Right renal cortex interstitium (tissue), 3 donors: ENCODE measurements around the gene PARM1. TPM values are rescaled to one million over a fixed set of nuclear protein-coding genes. Genes with fewer than 3 reads are reported as not detected.
A peak's percentile ranks its signal among the peaks of the same experiment; 100 is the strongest.

Source experiments
- DNase-seq, 3 donors: peaks; one replicate each; pipeline ENCODE4 v3.0.0-alpha.2; 2013; ENCODE audit warnings: low read depth in 3 of 3, low spot score in 2 of 3
- polyA plus RNA-seq, 3 donors: library from polyadenylated mRNA; unstranded; fragments of 120-200 nt; gene quantifications; one replicate each; pipeline ENCODE4 v1.2.1, GENCODE V29; 2013; ENCODE audit not compliant: insufficient read length in 3 of 3

Gene PARM1
- polyA plus RNA-seq, 3 donors = 52.7 to 58.7 (median 58.6) TPM

DNA sequence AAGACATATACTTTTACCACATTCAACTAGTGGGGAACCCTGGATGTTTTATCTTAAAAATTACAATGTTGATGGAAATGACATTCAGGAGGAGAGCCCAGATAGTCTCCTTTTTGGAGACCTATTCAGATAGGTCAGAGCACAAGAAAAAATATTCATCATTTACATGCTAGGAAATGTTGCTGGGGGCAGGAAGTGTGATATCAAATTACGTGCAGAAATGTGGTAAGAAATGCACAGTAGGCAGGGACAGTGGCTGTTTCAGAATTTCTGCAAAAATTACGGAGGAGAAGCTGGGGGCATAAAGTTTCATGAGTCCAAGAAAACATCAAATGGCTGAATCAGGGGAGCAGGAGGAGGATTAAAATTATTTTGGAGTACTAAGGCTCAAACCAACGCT is 8.2 kb downstream of the PARM1 start:
- DNase-seq = no peak

DNA sequence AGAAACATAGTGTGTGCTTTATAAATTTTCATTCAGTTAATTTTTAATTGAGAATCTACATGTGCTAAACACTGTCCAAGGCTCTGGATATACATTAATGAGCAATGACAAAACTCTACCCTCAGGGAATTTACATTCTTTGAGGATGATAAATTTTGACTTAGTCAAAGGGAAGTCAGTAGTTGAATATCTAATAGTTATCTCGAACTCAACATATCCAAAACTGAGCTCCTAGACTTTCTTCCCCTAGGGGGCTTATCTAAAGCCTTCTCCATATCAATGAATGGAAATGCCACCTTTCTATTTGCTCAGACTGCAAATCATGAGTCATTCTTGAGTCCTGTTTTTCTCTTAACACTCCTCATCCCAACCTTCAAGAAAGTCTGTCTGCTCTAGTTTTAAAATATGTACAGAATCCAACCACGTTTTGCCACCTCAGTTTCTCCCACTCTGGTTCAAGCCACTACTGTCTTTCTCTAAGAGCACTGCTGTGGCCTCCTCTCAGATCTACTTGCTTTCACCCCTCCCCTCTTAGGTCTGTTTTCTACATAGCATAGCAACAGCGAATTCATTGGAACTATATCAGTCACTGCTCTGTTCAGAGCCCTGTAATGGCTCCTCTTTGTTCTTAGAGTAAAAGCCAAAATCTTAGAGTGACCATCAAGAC is 9.5 kb downstream of the PARM1 start:
- DNase-seq = no peak

GRCh38 chr4:74942918-74943253 is 10.0 kb downstream of the PARM1 start:
- no peak for DNase-seq

GRCh38 chr4:74944354-74944793 is 11.5 kb downstream of the PARM1 start:
- DNase-seq = no peak

DNA sequence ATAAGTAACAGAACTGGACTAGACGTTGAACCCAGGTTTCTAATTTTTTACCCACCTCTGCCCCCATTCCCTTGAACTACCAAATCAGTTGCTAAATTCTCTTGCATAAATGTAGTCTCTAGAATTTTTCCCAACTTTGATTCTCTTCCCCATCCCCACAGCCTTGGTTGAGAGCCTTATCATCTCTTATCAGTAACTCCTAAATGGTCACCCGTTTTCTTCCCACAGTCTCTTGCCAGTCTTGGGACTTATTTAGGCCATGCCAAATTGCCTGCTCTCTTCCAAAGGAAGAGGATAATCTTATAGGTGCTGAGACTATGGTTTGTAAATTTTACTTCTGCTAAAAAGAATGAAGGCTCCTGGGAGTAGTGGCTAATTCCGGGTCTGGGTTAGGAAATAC is 13.3 kb downstream of the PARM1 start:
- DNase-seq = no peak

GRCh38 chr4:74947798-74948197 is 14.9 kb downstream of the PARM1 start:
- DNase-seq = no peak

- peak in 1 of 3 donors; percentile 32 for DNase-seq
These were observed 15.3 kb downstream of the PARM1 start for GRCh38 chr4:74948236-74948635.

GRCh38 chr4:74950200-74950599 is 17.3 kb downstream of the PARM1 start:
- no peak for DNase-seq

DNA sequence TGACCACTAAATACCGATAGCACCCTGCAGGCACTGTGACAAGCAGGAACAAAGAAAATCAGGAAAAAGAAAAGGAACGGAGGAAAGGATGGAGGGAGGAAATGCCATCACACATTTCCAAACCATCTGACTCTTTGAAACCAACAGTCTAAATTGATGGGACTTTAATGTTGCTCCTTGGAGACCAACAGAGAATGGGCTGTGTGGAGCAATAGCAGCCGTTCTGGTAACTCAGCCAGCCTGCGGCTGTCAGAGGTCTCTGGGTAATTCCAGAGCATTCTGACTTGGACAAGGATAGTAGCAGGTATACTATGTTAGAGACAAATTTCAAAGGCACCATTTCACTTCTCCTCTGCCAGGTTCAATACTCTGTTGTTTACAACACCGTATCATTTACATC is 18.0 kb downstream of the PARM1 start:
- DNase-seq = no peak

GRCh38 chr4:74953647-74954046 is 20.7 kb downstream of the PARM1 start:
- no peak for DNase-seq

- no peak for DNase-seq
These were observed 26.0 kb downstream of the PARM1 start for GRCh38 chr4:74958881-74959280.

DNA sequence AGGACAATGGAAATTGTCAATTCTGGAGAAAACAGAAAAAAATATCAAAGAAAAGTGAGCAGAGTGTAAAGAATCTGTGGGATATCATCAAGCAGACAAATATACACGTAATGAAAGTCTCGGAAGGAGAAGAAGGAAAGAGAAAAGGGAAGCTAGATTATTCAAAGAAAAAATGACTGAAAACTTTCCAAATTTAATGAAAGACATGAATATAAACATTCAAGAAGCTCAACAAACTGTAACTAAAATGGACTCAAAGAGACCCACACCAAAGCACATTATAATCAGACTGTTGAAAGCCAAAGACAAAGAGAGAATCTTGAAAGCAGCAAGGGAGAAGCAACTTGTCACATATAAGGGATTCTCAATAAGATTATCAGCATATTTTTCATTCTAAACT is 28.3 kb downstream of the PARM1 start:
- DNase-seq = no peak

DNA sequence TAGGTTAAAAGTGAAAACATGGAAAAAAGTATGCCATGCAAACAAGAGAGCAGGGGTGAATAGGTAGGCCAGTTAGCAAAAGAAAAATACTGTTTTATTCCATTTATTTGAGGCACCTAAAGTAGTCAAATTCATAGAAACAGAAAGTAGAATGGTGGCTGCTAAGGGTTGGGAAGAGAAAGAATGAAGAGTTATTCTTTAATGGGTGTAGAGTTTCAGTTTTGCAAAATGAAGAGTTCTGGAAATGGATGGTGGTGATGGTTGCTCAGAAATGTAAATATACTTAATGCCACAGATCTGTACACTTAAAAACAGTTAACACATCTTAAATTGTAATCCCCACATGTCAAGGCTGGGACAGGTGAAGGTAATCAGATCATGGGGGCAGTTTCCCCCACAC is 29.7 kb downstream of the PARM1 start:
- no peak for DNase-seq

DNA sequence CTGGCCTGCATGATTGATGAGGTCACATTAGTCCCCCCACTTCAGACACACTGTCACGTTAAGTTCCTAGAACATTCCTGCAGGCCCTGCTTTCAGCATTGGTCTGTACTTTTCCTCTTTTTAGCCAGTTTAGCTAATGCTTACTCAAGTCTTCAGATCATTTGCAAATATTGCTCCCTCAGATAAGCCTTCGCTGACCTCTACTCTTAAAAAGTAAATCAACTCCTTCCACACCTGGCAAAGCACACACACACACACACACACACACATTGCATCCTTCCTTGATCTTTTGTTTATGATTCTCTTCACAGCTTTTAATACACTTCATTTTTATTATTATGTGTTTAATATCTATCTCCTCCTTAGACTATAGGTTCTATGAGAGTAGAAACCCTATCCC is 31.4 kb downstream of the PARM1 start:
- no peak for DNase-seq

DNA sequence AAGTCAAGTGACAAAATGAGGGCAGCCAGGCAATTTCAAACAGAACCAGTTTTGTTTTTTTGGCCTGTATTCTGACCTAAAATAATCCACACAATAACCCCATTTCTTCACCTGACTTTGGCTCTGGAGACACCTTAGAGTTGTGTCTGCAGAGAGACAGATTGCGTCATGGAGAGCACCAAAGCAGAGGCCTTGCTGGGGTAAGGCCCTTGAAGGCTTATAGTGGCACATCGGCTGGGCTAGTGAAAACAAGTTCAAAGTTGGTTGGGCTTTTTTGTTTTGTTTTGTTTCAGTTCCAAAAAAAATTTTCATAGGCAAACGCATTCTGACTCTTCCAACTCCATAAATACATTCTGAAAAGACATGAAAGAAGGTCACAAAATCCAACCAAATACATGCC is 34.4 kb downstream of the PARM1 start:
- DNase-seq = no peak

- no peak for DNase-seq
These were observed 35.7 kb downstream of the PARM1 start for GRCh38 chr4:74968456-74969164.

- DNase-seq = no peak
These were observed 36.9 kb downstream of the PARM1 start for GRCh38 chr4:74969507-74970474.

- no peak for DNase-seq
These were observed 37.7 kb downstream of the PARM1 start for GRCh38 chr4:74970577-74970976.

- no peak for DNase-seq
These were observed 38.9 kb downstream of the PARM1 start for GRCh38 chr4:74971862-74972261.

- DNase-seq = no peak
These were observed 42.2 kb downstream of the PARM1 start for GRCh38 chr4:74975082-74975481.
